IPS-15b (cell line): ENCODE results near the gene STOM.

ENCODE experiments used
- H3K27me3 ChIP-seq: one replicate; pipeline ENCODE4 v1.6.1; 2013; ENCODE audit warnings: low read length; ENCODE audit not compliant: control insufficient read depth, insufficient read depth
- H3K36me3 ChIP-seq: one replicate; pipeline ENCODE4 v1.6.1; 2013; ENCODE audit warnings: low read length; ENCODE audit not compliant: control insufficient read depth, insufficient read depth
- H3K4me1 ChIP-seq: one replicate; pipeline ENCODE4 v1.6.1; 2013; ENCODE audit warnings: mild to moderate bottlenecking, low read length; ENCODE audit not compliant: control insufficient read depth, insufficient read depth
- H3K4me3 ChIP-seq: one replicate; pipeline ENCODE4 v1.5.1; 2013; ENCODE audit warnings: low read depth, low read length
- H3K9ac ChIP-seq: one replicate; pipeline ENCODE4 v1.6.1; 2013; ENCODE audit warnings: low read depth, mild to moderate bottlenecking, low read length
- H3K9me3 ChIP-seq: one replicate; pipeline ENCODE4 v1.6.1; 2013; ENCODE audit warnings: mild to moderate bottlenecking, low read length; ENCODE audit not compliant: control insufficient read depth, insufficient read depth

STOM gene

DNA sequence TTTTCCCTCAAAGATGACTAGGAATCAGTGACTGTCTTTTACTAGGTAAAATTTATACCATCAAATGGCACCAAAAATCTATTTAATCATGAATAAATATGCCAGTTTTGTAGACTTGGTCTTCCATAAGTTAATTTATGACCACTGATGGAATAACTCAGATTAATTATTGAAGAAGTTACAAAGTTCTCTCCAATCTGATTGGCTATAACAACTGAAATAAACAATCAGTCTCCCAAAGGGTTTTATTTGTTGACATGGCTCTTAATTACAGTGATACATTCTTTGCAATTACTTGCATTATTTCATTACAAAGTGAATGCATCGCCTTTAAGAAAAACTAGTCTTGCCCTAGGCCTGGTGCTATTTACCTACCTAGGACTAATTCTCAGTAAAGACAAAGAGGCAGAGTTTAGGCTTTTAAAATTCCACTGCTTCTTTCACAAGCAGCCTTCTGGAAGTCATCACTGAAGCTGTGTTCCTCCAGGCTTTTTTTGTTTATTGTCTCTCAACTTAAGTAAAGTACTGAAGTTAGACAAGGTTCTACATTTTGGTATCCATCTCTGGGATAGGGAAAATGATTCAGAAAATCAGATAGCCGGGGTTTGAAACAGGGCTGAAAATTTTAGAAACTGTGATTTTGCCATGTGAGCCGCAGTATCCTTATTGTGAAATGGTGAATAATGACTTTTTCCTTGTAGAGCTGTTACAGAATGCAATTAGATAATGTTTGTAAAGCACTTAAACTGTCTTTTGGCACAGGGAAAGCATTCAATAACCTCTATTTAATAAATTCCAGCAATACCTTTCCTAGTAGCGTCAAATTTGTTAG lies 2.5 kb downstream of the STOM start:
- Histone ChIP-seq H3K9me3 (no peaks in the 10 kb centered on the region), H3K36me3 (no peaks in the 10 kb centered on the region), H3K4me3 (no peak overlapping the region), H3K4me1 (peaks cover 4% of the 10 kb centered on the region), H3K27me3 (peaks cover 11% of the 10 kb centered on the region), H3K9ac (no peak overlapping the region)

DNA sequence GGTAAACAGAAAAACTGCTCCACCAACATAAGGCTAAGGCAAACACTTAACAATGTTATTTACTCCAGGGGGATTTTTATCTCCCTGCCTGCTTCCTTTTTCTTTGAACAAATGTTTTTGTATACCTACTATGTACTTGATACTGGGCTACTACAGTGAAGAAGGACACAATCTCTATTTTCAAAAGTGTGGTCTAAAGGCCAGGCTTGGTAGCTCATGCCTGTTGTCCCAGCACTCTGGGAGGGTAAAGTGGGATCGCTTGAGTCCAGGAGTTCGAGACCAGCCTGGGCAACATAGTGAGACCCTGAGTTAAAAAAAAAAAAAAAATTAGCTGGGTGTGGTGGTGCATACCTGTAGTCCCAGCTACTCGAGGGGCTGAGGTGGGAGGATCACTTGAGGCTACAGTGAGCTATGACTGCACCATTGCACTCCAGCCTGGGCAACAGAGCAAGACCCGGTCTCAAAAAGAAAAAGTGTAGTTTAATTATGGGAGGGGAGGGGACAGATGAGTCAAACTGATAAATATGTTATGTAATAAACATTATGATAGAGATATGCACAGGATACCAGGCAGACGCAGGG lies 3.3 kb downstream of the STOM start:
- H3K4me3 ChIP-seq, result no peak overlapping the region
- no peaks in the 10 kb centered on the region for H3K36me3 ChIP-seq
- peaks cover 4% of the 10 kb centered on the region for H3K4me1 ChIP-seq
- peaks cover 9% of the 10 kb centered on the region for H3K27me3 ChIP-seq
- H3K9me3 ChIP-seq, result no peaks in the 10 kb centered on the region
- H3K9ac ChIP-seq, result no peak overlapping the region

DNA sequence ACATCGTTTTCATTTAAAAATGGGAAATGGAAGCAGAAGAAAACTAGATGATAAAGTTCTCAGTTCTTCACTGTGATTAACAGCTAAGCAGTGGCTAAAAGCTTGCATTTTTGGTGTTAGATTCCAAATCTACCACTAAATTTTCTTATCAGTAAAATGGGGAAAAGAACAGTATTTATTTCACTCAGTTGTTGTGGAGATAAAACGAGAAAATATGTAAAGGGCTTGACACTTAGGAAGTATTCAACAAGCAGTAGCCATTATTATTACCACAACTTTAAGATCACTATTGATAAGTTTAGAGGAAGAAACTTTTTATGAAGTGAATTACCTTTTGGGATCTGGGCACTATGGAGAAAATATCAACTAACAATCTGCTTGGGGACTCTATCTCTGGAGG lies 4.5 kb downstream of the STOM start:
- peaks cover 4% of the 10 kb centered on the region for H3K4me1 ChIP-seq
- no peaks in the 10 kb centered on the region for H3K36me3 ChIP-seq
- H3K9me3 ChIP-seq, result no peaks in the 10 kb centered on the region
- H3K9ac ChIP-seq, result no peak overlapping the region
- H3K4me3 ChIP-seq, result no peak overlapping the region
- peaks cover 9% of the 10 kb centered on the region for H3K27me3 ChIP-seq

DNA sequence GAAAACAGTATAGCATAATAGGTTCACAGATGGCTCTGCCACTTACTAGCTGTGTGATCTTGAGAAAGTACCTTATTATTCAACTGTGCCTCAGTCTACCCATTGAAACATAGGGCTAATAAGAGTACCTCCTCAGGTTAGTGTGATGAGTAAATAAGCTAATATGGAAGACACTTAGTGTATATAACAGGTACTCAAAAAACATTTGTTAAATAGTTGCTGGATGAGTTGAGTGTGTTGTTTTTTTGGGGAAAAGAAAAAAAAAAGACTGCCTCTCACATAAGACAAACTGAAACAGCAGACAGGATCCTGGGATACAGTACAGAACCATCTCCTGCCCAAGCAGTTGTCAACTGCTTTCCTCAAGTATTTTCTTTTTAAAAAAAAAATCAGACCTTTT lies 5.2 kb downstream of the STOM start:
- Histone ChIP-seq H3K4me3 (no peak overlapping the region), H3K9me3 (no peaks in the 10 kb centered on the region), H3K9ac (no peak overlapping the region), H3K36me3 (no peaks in the 10 kb centered on the region), H3K4me1 (peaks cover 4% of the 10 kb centered on the region), H3K27me3 (peaks cover 9% of the 10 kb centered on the region)

DNA sequence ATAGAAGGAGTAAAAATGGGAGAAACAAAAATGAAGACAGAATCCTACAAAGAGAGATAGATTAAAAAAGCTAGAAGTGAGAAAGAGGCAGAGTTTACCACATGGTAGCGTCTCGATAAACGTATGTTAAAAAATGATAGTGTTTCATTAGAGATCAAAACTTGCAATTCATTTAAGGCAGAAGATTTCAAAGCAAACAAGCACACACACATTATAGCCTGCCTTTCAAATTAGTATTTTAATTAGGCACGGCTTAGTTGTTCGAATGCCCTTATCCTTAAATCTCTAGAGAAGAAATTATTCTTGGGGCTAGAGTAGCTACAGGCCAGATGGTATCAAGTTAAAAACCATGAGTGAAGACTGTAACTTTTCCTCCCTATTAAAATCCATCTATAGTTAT lies 6.0 kb downstream of the STOM start:
- no peaks in the 10 kb centered on the region for H3K36me3 ChIP-seq
- no peaks in the 10 kb centered on the region for H3K9me3 ChIP-seq
- H3K4me1 ChIP-seq, result peaks cover 4% of the 10 kb centered on the region
- H3K9ac ChIP-seq, result no peak overlapping the region
- no peak overlapping the region for H3K4me3 ChIP-seq
- peaks cover 3% of the 10 kb centered on the region for H3K27me3 ChIP-seq

DNA sequence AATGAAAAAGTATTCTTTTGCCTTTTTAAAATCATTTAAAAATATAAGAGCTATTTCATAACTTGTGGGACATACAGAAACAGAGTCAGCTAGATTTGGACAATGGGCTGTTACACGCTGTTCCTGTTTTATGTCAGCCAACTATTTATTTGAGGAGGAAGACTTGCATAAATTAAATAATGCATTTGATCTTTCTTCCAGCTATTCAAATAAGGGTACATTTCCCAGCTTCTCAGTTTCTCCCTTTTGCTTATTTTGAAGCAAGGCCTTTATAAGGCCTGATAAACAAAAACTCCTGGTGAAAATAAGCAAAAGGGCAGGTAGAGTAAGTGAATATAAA lies 6.5 kb downstream of the STOM start:
- Histone ChIP-seq H3K4me1 (peaks cover 4% of the 10 kb centered on the region), H3K9ac (no peak overlapping the region), H3K27me3 (no peaks in the 10 kb centered on the region), H3K4me3 (no peak overlapping the region), H3K36me3 (no peaks in the 10 kb centered on the region), H3K9me3 (no peaks in the 10 kb centered on the region)

DNA sequence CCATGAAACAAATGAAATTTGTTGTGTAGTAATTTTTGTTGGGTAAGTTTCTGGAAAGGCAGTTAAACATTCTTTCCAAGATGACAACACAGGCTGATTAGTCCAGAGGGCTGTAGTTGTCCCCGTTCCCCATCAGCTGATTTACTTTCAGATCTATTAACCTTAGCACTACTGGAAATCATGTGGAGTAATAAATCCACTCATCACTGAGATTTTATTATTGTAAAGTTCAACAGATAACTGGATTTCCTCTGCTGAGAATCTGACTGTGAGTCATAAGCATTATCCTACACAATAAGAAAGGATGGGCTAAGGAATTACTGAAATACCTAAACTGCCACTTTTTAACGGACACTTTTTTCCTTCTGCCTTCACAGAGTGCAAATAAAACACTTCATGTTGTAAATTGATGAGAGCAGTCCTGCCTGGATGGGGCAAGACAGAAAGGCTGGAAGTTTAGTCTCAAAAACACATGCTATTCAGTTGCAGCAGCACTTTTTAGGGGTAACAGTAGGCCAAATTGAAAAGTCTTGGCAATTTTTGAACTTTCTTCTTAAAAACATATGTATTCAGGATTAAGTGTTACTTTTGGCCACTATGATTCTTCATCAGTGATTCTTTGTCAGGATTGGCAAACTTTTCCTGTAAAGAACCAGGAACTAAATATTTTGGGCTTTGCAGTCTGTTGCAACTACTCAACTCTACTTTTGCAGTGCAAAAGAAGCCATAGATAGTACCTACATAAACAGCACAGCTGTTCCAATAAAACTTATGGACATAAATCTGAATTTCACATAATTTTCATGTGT lies 7.0 kb downstream of the STOM start:
- H3K9me3 ChIP-seq, result no peaks in the 10 kb centered on the region
- H3K4me1 ChIP-seq, result peaks cover 4% of the 10 kb centered on the region
- no peak overlapping the region for H3K9ac ChIP-seq
- H3K27me3 ChIP-seq, result no peaks in the 10 kb centered on the region
- no peak overlapping the region for H3K4me3 ChIP-seq
- H3K36me3 ChIP-seq, result no peaks in the 10 kb centered on the region

DNA sequence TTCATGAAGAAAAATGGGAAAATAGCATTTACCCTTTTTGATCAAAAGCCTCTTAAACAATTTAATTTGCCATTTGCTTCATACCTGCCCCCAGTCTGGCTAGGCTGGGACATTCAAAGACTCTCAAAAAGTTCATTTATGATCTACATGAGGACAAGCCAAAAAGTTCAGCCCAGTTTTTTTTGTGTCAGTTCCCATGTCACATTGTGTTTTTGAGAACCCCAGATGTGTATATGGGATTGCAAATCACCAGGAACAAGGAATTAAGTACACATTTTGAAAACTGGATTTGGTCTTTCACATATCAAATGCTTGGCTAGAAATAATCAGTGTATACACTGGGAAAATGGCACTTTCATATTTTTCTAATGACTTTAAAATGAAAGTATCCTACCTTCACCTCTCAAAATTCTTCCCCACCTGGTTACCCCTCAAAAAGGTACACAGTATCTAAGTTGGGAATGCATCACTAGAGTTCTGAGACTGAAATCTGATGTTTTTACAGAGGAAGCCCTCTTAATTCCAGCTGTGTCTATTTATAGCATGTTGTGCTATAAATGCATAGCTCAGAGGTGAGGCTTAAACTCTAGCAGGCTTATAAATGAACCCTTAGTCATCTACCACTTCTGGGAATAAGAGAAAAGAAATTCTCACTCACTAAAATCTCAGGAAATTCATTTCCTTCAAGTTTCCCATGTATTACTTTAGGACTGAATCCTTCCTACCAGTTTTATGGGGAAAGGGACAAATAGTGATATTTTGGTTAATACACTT lies 9.3 kb downstream of the STOM start:
- H3K4me1 ChIP-seq, result no peaks in the 10 kb centered on the region
- H3K36me3 ChIP-seq, result no peaks in the 10 kb centered on the region
- H3K9ac ChIP-seq, result no peak overlapping the region
- no peaks in the 10 kb centered on the region for H3K9me3 ChIP-seq
- no peak overlapping the region for H3K4me3 ChIP-seq
- no peaks in the 10 kb centered on the region for H3K27me3 ChIP-seq

DNA sequence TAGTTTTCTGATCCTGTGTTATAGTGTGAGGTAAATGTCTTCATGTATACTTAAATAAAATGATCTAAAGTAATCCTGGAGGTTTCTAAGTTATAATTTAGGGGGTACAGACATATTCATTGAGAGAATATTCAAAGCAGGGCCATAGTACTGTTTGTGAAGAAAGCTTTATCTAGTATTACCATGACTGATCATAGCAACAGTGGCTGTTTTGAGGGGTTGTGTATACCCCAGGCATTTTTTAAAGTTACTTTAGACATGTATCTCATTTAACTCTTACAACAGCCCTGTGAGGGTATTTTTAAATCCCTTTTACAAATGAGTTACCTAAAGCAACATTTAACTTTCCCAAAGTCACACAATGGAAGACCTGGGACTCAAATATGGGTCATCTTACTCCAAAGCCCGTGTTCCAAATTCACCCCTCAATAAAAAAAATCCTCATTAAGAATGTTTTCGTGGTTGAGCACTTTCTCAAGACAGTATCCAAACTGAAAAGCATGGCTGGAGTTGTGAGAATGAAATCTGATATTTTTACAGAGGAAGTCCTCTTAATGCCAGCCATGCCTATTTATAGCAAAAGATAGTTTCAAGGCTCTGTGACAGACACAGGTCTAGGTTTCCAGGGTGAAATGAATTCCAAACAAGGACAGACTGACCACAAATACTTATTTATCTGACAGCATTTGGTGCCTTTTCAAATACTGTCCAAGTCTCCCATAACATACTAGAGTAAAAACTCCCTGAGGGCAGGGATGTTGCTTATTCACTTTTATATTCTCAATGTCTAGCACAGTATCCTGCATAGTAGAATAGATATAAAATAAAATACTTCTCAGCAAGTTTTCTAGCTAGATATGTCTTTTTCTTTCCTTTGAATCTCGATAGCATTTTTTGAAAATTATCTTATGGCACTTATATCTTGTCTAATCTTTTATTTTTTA lies 10.4 kb downstream of the STOM start:
- H3K9me3 ChIP-seq, result no peaks in the 10 kb centered on the region
- H3K9ac ChIP-seq, result no peak overlapping the region
- H3K4me3 ChIP-seq, result no peak overlapping the region
- H3K36me3 ChIP-seq, result no peaks in the 10 kb centered on the region
- no peaks in the 10 kb centered on the region for H3K27me3 ChIP-seq
- H3K4me1 ChIP-seq, result no peaks in the 10 kb centered on the region

DNA sequence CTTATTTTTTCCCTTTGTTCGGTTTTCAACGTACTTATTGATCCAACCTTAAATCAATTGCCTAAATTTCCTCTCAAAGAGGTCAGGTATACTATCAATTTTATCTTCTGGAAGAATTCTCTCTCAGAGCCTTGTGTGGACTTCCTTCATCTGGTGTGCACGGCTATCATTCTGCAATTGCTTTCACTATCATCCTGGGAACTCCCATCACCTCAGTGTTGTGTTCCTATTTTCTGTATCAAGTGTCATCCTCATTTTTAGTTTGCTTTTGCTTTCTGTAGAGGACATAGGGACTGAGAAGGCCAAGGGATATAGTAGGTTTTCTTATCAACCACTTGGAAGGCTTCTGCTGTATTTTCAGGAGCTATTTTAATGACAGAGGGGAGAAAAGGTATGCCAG lies 11.3 kb downstream of the STOM start:
- H3K9ac ChIP-seq, result no peak overlapping the region
- H3K27me3 ChIP-seq, result no peaks in the 10 kb centered on the region
- H3K4me1 ChIP-seq, result no peaks in the 10 kb centered on the region
- H3K36me3 ChIP-seq, result no peaks in the 10 kb centered on the region
- no peak overlapping the region for H3K4me3 ChIP-seq
- H3K9me3 ChIP-seq, result no peaks in the 10 kb centered on the region

DNA sequence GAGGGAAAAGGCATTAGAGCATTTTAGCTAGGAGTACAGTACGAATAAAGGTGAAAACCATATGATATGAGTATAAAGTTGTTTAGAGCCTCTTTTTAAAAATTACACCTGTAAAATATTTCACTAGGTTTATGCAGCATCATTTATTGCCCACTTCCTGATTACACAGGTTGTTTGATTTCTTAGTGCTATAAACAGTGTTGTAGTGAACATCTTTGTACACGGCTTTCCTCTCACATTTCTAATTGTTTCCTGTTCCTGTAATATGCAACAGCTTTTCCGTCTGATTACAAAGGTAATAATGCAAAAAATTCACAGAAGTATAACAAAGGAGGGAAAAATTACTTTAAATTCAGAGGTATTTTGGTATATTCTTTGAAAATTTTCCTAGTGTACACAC lies 13.0 kb downstream of the STOM start:
- Histone ChIP-seq H3K4me3 (no peak overlapping the region), H3K4me1 (no peaks in the 10 kb centered on the region), H3K9ac (no peak overlapping the region), H3K27me3 (no peaks in the 10 kb centered on the region), H3K36me3 (no peaks in the 10 kb centered on the region), H3K9me3 (no peaks in the 10 kb centered on the region)
